HG03571 (cell line): ENCODE measurements around the gene DQX1.

ENCODE experiments used
- ATAC-seq: cut with Tn5 transposase; IDR thresholded peaks from one replicate; pipeline ENCODE4 v1.9.1; 2021; ENCODE audit not compliant: unreplicated experiment

The DQX1 gene

DNA sequence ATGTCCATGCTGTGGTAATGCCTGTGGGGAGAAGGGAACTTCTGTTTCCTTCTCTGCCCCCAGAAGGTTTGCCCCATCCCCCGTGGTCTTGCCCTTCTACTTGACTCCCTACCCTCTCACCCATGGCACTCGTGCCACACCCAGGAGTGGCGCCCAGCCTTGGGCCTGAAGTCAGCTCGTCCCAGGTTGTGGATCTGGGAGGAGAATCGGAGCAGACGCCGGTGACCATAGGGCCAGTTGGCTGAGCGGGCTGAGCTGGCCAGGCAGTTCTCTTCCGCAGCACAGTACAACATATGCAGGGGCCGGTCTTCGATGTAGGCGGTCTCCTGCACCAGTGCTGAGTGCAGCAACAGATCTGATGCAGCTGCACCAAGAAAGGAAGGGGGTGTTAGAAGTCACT, 8.4 kb upstream of the DQX1 start:
- ATAC-seq: no peak

DNA sequence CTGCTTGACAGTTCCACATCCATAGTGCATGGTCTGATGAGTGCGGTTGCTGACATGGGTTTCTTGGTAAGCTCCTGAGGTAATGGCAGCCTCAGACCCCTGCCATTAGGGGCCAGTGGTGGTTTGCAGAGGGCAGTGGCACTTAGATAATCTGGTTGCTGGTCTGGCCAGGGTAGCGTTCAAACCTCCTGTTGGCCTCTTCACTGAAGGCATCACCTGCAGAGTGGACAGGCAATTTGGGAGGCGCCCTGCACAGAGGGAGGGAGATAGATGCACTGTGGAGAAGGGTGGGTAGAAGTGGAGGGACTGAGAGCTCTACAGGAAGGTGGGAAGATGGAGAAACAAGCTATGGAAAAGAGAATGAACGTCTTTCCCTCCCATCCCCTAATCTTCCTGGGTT, 7.4 kb upstream of the DQX1 start:
- ATAC-seq: no peak

DNA sequence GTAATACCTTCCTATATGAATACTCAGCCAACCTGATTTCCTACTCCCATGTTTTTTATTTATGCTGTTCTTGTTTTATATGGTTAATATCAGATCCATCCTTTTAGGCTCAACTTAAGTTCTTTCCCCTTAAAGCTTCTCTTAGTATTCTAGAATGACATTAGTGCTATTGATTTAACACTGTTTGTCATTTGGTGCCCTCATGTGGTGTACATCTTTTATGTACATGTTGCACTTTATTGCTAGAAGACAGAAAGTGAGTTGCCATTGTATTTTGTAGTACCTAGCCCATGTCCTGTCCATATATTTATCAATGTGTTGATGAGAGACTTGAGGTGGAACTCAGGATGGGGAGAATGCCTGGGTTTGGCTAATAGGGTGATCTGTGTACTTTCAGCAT, 6.2 kb upstream of the DQX1 start:
- ATAC-seq: no peak

DNA sequence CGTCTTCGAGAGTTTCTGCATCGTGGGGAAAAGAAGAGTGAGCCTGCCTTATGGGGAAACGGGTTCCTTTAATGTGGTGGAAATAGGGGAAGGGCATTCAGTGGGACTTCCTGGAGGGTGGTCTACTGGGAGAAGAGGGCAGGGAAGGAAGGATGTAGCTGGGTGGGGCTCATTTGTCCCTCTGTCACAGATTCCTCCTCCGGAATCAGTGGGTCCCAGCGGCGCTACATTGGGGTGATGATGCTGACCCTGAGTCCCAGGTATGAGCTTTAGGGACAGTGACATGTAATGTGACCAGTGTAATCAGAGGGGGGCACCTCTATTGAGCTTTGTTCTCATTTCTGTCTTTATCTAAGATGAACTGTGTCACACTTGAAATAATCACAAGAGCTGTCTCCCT, 5.6 kb upstream of the DQX1 start:
- no peak for ATAC-seq

DNA sequence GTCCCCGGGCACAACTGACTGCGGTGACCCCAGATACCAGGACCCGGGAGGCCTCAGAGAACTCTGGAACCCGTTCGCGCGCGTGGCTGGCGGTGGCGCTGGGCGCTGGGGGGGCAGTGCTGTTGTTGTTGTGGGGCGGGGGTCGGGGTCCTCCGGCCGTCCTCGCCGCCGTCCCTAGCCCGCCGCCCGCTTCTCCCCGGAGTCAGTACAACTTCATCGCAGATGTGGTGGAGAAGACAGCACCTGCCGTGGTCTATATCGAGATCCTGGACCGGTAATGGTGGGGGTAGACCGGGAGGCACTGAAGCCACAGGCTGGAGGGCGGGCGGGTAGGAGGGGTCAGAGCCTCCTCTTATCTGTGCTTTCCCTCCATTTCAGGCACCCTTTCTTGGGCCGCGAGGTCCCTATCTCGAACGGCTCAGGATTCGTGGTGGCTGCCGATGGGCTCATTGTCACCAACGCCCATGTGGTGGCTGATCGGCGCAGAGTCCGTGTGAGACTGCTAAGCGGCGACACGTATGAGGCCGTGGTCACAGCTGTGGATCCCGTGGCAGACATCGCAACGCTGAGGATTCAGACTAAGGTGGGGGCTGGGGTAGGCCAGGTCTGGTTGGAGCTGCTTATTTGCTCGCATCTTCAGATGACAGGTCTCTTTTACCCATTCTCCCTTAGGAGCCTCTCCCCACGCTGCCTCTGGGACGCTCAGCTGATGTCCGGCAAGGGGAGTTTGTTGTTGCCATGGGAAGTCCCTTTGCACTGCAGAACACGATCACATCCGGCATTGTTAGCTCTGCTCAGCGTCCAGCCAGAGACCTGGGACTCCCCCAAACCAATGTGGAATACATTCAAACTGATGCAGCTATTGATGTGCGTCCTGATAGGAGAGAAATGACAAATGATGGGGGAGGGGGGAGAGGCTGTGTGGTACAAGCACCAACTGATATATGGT, 4.5 kb upstream of the DQX1 start:
- ATAC-seq: peak; percentile 28

DNA sequence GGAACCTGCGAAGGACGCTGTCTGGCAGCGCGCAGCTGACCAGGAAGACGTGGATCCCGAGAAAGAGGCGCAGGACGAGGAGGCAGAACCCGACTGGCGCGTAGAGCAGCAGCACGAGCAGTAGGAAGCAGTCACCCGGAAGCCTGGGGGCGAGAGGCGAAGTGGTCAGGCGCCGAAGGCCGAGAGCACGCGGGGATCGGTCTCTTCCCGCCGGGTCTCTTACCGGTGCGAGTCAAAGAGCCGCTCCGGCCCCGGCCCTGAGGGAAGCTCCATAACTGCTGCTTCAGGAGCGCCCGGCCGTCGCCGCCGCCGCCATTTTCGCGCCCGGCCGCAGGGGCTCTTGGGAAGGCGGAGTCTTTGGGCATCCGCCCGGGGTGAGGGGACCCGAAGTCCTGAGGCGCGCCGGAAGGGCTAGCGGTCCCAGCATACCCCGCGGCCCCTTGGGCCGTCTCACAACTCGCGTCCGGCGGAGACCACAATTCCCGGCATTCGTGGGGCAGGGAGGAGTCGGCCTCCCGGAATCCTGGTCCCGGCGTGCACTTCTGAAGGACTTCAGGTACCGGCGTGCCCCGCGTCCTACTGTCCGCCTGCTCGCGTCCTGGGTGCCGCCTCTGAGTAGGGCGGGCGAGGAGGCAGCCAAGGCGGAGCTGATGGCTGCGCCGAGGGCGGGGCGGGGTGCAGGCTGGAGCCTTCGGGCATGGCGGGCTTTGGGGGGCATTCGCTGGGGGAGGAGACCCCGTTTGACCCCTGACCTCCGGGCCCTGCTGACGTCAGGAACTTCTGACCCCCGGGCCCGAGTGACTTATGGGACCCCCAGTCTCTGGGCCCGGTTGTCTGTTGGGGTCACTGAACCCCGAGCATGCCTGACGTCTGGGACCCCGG, 3.6 kb upstream of the DQX1 start, which contains the start of the genes AUP1 and HTRA2:
TSS of gene AUP1 (minus strand) at position 350 of the 882 bp plus-strand sequence. CDS start at position 273, 77 bp downstream.
TSS of gene HTRA2 (plus strand) at position 577 of the 882 bp plus-strand sequence. CDS start at position 651, 74 bp downstream.
- peak; percentile 71 for ATAC-seq

DNA sequence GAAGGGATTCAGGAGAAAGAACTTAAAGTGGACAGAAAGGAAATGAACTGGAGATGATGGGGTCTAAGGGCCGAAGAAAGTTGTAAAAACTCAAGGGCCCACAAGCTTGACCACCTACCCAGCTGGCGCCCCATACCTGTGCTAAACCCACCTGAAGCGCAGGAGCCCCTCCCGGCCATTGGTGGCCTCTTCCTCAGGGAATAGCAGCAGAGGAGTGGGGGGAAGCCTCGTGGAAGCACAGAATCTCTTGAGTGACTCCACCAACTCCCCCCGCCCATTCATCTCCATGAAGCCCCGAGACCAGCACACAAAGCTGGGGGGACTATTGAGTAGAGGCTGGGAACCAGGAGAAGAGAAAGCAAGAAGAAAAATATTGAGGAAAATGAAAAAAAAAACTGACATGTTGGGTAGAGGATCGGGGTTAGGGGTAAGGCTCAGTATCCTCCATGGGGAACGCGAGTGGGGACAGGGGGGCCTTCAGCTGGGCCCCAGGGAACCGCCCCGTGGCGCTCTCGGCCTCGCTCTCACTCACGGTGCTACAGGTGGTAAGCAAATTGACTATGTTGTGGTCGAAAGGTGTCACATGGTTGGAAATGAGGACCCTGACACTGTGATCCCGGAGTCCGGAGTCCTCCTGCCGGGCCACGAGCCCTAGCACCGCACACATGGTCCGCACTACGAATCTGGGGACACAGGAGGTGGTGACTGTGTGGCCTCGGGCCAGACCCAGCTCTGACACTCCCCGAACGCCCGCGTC, 2.7 kb upstream of the DQX1 start:
- ATAC-seq: peak; percentile 5

DNA sequence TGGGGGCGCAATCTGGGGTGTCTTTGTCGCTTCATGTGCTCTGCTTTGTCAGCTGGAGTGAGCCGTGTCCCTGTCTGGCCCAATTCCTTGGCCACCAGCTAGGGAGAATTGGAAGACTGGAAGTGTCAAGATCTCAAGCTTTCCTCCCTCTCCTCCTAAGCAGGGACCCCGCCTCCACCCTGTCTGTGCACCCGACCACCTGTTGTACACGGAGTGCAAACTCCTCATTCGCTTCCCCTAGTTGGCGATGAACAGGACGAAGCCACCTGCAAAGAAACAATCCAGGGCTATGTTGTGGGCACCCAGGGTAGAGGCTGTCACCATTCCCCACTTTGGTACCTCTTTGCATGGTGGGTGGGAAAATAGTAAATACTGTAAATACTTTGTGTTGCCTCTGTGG, 1.7 kb upstream of the DQX1 start:
- ATAC-seq: no peak

DNA sequence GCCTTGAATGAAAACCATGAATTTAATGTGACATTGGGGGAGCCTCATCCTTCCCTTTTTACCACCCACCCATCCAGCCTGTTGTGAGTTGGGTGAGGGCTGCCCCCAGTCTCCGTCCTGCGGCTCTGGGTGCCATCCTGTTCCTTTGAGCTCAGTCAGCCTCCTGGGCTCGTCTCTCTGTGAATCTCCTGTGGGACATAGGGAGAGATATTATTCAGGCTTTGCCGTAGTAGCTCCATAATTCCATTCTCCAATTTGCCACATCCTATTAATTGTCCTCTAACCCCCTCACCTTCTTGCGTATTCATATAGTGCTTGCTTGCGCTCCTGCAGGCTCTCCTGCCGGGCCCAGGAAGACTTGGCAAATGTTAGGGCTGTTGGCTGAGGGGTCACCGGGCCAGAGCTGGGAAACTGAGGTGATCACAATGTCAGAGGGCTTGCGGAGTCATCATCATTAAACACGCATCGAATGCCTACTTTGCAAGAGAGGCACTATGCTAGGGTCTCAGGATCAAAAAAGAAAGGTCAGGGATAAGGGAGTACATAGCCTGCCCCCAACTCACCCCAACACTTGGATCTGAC, 709 bp upstream of the DQX1 start:
- no peak for ATAC-seq

DNA sequence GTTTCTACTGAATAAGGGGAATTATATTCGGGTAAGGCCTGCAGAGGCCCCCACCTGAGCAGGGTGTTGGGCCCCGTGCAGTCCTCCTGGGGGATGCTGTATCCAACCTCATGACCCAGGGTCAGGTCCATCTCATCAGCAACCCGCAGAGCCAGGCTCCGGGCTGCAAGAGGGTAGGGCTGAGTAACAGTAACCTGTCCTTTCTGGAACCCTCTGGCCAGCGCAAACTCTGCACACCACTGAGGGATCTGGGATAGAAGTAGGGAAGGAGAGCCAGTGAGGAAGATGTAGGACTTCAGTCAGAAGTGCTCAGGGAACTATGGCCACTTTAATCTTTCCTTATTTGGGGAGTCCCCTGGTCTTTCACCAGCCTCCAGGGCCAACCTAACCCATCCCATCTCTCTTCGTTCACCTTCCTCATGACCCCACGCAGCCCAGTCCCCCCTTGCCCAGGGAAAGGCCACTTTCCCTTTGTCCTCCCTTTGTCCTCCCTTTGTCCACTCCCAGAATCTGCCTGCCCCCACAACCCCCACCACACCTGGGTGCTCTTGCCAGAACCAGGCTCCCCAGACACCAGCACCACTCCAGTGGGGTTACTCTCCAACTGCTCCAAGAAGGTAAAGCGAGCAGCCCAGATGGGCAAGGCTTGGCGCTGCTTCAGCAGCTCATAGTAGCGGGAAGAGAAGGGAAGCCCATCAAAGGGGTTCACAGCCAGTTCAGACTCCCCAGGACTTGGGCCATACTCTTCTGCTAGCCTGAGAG, 895 bp downstream of the DQX1 start:
- no peak for ATAC-seq

DNA sequence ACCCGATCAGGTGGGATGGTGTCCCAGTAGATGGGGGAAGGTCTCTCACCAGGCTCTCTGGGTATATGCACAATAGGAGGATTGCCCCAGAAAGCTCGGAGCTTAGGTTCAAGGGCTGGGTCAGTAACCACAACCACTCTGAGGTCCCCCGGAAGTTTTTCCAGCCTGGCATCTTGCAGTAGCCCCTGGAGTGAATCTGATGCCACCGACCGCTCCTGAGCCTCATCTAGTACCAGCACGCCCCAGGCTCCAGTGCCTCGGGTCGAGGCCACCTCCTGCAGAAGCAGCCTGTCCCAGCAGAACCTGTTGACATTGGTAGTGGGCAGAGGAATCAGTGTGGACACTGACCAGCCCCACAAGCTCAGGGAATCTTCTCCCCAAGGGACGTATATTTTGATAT, 2.0 kb downstream of the DQX1 start:
- no peak for ATAC-seq

DNA sequence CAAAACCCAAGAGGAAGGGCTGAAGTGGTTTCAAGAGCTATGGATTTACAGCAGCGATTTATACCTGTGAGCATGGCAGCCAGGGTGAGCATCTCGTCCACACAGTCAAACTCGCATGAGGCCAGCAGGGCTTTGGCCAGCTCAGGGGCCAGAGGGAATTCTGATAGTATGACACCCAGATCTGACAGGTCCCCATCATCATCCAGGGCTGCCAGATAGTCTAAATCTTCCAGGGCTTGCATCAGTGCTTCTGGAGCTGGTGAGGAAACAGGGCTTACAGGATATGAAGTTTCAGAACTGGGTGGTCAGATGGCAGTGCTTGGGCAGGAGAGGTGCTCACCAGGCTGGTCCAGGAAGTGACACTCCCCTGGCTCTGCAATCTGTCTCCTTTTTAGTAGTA, 3.5 kb downstream of the DQX1 start:
- ATAC-seq: no peak

DNA sequence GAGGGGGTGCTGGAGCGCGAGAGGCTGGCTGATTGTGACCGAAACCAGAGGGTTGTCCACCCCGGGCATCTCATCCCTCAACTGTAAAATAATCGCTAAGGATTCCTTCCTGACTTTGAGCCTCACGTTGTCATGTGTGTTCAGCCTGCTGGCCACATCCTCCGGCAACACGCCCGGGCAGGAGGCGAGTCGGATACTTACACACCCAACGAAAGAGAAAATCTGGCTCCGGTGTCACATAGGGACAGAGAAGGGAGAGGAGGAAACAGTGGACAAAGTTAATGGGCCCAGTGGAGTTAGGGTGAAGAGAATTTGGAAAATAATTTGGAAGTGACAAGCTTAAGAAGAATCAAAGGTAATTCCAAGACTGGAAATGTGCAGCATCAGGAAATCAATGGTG, 9.4 kb downstream of the DQX1 start:
- ATAC-seq: no peak

DNA sequence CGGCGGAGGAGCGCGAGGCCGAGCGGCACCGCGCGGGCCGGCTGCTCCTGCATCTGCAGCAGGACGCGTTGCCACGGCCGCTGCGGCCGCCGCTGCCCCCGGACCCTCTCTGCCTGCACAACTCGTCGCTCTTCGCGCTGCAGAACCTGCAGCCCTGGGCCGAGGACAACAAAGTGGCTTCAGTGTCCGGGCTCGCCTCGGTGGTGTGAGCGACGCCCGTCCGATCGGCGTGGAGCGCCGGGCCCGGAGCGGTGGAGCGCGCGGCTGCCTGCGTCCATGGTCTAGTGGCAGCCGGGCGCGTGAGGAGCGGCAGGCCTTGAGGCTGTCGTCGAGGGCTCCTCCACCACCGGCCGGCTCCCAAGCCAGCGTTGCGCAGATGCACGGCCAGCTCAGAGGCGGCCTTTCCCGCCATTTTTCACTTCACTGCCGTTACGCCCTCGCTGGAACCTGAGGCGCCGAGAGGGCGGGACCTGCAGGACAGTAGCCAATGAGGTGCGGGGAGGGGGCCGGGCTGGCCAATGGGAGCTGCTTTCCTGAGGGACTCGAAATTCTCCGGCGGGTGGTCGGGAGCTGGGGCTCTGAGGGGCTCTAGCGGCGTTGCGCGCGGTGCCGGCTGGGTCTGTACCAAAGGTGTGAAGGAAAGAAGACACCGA, 9.9 kb downstream of the DQX1 start:
- ATAC-seq: no peak

DNA sequence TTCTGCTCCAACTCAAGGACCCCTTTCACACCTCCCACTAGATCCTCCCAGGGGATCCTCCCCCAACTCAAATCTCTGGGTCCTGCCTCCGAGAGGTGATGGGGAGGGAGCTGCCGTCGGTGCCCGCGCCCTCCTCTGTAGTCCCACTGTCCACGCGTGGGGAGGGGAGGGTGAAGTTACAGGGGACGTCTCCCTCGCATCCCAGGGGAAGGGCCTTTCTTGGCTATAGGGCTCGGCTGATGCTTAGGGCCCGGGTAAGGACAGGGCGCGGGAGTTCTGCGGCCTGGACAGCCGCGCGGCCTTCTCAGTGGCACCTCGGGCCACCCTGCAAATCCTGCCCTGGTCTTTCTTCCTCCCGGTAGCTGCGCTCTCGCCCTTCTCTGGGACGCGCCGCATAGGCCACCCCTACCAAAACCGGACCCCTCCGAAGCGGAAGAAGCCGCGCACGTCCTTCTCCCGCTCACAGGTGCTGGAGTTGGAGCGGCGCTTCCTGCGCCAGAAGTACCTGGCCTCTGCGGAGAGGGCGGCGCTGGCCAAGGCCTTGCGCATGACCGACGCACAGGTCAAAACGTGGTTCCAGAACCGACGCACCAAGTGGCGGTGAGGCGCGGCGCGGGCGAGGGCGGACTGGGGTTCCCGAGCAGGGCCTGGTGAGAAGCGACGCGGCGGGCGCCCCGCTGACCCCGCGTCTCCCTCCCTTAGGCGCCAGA, 10.6 kb downstream of the DQX1 start:
- ATAC-seq: no peak

DNA sequence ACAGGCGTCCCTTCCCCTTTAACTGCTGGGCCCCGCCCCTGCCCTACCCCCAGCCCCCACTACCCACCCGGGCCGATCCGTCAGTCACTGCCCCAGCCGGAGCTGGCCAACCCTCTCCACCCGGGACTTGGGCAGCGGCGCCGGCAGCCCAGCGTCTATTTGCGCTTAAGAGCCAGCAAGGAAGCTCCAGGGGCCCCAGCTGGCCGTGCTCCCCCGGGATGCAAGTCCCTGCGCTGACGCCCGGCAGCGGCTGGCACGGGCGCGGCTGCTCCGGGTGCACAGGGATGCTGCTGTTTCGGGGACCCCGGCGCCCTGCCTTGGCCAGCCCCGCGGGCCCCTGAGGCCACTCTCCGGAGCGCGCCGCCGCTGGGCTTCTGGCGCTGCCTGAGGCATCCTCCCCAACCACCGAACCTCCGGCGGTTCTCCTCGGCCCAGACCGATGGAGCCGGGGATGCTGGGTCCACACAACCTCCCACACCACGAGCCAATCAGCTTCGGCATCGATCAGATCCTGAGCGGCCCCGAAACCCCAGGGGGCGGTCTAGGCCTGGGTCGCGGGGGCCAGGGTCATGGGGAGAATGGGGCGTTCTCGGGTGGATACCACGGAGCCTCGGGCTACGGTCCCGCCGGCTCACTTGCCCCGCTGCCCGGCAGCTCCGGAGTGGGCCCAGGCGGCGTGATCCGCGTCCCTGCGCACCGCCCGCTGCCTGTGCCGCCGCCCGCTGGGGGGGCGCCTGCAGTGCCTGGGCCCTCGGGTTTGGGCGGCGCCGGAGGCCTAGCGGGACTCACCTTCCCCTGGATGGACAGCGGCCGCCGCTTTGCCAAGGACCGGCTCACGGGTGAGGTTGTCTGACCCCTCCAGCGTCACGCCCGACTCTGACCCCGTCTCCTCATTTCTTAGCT, 11.4 kb downstream of the DQX1 start, which contains the start of gene TLX2:
TSS of gene TLX2 (plus strand) at position 83 of the 903 bp plus-strand sequence. CDS start at position 440, 357 bp downstream.
- no peak for ATAC-seq

DNA sequence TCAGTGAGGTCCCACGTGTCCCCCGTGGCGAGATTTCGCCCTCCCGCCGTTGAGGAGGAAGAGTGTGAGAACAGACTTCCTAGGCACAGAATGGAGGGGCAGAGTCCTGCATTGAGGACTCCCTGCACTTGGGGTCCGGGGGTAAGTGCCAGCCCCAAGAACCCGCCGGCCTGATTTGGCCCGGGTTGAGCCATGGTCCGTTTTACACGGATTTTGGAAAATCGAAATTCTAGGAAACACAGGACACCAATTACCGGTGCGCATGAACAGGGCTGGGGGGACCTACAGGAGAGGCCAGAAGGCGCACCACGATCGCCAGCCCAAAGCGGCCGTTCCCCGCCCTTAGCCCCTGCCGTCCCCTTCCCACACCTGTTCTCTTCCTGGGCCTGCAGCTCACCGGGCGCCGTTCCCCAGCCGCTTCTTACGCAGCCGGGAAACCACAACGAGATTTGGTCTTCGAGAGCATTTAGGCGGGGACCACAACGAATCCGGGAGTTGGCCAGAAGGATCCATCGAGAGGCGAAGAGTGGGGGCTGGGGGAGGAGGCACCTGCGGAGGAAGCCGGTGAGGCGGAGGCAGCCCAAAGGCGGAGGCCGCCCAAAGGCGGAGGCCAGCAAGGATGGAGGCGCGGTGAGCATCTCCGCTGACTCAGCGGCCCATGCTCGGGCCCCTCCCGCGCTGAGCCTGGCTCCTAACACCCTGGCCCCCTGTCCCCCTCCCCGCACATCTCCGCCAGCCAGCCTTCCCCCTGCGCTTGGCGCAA, 12.2 kb downstream of the DQX1 start:
- ATAC-seq: no peak
